HG03378 (cell line): Measurements from ENCODE around the gene CYP4A22.
"Not testable (repeated sequence)": the region's sequence is repeated elsewhere in the genome, so short reads cannot be mapped to it uniquely, and the experiment has no call there.

Source experiments
- ATAC-seq: cut with Tn5 transposase; IDR thresholded peaks from one replicate; pipeline ENCODE4 v1.9.1; 2021; ENCODE audit warnings: mild to moderate bottlenecking, moderate library complexity; ENCODE audit not compliant: unreplicated experiment

CYP4A22 gene

DNA sequence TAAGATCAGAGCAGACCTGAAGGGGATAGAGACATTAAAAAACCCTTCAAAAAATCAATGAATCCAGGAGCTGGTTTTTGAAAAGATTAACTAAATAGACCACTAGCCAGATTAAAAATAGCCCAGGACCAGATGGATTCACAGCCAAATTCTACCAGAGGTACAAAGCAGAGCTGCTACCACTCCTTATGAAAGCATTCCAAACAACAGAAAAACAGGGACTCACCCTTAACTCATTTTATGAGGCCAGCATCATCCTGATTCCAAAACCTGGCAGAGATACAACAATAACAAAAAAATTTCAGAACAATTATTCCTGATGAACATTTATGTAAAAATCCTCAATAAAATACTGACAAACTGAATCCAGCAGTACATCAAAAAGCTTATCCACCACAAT lies 19.2 kb downstream of the CYP4A22 start:
- ATAC-seq = not testable (repeated sequence)

DNA sequence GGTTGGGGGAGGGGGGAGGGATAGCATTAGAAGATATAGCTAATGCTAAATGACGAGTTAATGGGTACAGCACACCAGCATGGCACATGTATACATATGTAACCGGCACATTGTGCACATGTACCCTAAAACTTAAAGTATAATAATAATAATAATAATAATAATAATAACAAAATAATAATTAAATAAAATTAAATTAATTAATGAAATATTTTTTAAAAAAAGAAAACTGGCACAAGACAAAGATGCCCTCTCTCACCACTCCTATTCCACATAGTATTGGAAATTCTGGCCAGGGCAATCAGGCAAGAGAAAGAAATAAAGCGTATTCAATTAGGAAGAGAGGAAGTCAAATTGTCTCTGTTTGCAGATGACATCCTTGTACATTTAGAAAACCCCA lies 20.7 kb downstream of the CYP4A22 start:
- not testable (repeated sequence) for ATAC-seq

DNA sequence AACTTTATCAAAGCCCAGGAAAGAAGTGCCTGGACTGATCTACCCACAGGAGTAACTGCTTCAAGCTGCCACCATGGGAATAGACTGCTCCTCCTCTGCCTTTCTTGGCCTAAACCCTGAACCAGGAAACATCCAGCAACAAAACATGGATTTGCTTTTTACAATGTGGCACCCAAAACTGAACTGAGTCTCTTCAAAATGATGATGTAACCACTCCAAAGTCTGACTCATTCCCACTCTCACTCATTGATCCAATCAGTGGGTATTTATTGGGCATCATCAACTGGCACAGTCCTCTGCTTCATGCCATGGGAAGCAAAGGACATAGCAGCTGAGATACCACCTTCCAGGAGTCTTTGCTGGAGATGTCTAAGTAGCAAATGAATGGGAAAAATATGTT lies 23.5 kb downstream of the CYP4A22 start:
- ATAC-seq = no peak

DNA sequence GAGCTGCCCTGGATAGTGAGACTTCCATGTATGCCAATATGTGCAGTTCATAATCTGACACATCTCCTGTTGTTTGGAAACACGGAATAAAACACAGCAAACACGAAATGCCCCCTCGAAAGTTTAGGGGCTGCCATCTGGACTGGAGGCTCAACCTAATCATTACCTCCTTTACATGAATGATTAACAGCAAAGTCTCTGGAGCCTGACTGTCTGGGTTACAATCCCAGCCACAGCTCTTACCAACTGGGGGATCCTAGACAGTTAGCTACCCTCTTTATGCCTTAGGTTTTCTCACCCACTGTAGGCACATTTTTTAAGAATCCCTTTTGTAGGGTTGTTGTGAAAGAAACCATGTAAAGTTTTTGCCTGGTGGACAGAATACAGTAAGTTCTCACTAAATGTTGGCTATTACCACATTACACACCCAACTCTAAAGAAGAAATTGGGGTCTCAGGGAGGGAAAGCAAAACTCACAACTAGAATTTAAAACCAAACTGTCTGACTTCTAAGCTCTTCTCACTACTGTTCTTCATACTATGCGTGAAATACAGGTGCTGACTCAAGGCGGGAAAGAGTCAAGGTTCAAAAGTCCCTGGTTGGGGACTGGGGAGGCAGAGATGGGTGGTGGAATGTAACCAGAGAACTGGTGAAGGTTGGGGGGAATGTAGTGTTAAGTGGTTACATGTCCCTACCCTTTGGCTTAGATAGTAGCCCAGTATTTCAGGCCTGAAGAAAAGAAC lies 24.2 kb downstream of the CYP4A22 start:
- ATAC-seq = no peak

DNA sequence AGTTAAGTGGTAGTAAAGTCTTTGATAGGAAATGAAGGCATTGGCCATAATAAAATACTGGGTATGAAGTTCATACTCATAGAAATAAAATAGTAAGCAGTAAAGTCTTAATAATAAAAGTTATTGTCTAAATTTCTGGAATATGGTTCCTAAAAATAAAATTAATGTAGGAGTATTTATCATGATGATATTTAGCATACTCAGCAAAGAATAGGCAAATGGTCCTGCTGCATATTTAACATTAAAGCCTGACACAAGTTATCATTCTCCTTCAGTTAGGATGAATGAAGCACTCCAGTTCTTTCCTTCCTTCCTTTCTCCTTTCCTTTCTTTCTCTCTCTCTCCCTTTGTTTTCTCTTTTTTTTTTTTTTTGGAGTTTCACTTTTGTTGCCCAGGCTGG lies 27.3 kb downstream of the CYP4A22 start:
- no peak for ATAC-seq

DNA sequence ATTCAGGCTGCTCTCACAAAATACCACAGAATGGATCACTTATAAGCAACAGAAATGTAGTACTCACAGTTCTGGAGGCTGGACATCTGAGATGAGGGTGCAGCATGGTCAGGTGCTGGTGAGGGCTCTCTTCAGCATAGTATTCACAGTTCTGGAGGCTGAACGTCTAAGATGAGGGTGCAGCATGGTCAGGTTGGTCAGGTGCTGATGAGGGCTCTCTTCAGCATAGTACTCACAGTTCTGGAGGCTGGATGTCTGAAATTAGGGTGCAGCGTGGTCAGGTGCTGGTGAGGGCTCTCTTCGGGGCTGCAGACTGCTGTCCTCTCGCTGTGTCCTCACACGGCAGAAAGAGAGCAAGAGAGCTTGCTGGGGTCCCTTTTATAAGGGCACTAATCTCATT lies 35.5 kb downstream of the CYP4A22 start:
- no peak for ATAC-seq

DNA sequence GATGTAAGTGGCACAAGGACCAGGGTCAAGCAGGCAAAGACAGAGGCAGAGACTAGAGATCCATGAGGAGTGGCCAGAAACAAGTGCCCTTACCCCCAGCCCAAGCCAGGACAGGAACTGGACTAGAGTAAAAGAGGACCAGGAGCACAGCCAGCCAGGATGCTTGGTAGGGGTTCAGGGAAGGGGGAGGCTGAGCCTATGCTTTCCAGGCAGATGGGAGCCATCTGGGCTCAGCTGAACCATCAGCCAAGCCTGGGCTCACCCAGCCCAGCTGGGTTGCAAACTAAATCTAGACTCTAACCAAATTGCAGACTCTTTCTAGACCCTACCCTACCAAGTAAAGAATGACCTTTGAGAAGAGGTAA lies 37.4 kb downstream of the CYP4A22 start:
- no peak for ATAC-seq

DNA sequence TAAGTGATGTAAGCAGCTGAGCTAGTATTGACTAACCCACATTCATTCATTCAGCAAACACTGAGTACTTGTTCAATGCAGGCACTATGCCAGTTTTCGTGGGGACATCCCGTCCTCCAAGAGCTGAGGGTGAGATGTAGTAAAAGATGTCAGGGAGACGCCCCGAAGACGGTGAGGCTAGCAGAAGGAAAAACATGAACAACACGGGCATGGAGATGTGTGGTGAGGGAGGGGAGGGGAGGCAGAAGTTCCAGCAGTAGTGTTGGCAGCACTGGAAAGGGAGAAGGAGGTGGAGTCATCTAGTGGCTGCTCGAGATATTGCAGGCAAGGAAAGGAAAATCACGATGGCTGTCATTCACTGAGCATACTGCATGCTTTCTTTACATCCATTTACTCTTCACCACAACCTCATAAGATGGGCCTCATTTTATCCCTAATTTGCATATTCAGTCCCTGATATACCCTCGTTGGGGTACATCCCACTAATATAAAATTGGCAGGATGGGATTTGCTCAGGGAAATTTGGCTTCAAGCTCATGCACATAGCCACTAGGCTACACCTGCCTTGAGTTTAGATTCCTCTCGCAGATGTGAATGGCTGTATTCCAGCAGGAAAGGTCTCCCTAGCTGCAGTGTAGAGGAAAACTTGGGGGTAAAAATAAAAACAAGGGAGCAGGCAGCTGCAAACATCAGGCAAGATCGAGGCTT lies 38.1 kb downstream of the CYP4A22 start:
- no peak for ATAC-seq

DNA sequence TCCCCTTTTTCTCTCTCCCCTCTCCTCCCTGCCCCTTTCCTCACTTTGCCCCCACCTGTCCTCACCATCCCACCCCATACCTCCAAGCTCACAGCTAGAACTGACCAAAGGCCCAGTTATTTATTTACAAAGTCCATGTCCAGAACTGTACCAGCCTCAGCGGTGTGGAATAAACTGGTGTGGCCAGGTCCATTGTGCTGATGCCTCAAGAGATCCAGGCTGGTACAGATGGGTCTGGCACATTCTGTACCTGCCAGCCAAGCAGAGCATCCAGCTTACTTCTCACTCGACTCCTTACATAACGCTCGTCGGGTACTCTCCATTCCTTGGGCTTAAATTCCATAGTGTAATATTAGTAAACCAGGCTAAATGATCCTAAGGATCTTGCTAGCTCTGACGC lies 40.8 kb downstream of the CYP4A22 start:
- ATAC-seq = no peak

DNA sequence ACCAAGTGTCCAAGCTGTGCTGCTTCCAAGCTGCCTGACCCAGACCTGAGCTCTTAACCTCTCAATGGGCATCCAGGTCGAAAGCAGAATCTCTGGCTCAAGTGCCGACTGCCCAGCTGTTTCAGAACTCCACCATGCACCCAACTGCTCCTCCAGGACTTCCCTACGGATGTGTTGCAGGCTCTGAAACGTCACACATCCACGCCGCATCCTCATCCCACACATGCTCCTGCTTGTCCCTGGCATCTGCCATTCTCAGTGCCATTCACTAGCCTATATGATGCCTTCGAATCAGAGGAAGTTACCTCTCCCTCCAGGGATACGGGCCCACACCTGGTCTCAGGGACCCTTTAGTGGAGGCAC lies 41.4 kb downstream of the CYP4A22 start:
- ATAC-seq = no peak

DNA sequence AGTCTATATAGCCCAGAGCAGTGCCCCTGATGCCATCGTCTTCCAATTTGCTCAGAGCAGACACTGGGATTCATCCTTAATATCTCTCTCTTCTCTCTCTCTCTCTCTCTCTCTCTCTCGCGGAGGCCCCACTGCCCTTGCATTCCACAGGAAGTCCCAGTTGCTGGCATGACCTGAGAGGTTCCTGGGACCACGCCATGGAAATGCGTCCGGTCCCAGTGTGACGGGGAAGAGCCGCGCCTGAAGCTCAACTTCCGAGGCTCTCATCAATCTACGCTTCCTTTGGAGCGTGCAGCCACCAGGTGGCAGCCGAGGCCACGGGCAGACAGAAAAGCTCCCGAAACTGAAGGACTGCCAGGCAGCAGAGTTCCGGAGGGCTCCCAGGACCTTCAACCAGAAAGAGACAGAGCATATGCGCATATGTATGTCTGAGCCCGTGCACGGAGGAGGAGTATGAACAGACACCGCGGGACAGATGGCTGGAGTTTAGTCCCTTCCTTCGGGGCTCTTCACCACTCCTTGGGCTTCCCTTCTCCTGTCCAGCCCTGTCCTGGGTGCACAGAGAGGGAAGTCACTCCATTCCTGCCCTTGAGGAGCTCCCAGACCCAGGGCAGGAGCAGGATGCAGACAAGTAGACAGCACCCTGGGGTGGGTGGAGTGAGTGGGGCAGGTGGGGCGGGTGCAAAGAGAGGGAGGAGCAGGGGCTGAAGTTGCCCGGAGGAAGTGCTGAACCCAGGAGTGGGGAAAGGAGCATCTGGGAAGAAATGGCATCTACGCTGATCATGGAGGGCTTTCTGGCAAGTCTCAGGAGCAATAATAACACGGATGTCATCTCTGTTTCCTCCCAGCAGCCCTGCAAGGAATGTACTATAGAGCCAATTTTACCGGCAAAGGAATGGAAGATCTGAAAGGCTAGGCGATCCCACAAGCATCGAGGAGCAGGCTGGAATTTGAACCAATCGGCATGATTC lies 42.1 kb downstream of the CYP4A22 start:
- peak; percentile 81 for ATAC-seq

DNA sequence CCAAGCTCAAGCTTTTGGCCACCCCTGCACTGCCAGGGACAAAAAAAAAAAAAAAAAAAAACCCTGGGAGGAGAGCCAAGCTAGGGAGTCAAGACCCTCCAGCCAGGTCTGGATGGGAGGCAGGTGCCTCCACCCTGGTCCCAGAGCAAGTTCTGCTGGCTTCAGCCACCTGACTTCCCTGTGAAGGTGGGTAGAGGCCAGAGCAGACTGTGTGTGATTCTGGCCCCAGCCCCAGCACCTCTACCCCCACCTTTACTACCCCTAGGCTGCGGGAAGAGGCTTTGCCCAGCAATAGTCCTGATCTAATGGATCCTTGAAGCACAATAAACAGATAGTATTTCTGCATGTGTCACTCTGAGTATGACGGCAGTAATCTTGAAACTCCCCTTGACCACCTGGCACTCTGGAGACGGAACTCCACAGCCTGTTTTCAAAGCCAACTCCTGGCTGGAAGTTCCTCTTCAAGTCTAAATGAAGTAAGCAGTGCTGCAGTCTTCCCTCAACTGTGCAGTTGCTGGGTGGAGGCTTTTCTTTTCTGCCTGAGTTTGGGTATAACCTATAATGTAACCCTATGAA lies 42.8 kb downstream of the CYP4A22 start:
- no peak for ATAC-seq

DNA sequence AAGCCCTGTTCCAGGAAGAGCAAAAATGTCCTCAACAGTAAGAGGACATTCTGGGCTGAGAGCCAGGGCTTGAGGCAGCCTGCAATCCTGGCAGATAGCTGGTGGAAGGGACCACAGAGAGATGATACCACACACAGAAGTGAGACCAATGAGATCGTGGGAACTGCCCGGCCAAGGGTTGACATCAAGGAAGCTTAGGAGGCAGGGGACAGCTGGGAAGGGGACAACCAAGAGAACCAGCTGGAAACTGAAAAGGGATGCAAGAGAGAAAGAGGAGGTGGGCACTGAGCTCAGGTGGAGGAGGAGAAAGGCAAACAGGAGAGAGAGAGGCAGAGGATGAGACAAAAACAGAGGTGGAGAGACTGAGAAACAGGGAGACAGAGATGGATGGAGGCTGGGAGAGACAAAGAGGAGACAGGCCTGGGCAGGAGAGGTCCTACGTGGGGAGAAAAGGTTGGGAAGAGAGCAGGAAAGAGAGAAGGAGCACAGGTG lies 43.4 kb downstream of the CYP4A22 start:
- no peak for ATAC-seq

DNA sequence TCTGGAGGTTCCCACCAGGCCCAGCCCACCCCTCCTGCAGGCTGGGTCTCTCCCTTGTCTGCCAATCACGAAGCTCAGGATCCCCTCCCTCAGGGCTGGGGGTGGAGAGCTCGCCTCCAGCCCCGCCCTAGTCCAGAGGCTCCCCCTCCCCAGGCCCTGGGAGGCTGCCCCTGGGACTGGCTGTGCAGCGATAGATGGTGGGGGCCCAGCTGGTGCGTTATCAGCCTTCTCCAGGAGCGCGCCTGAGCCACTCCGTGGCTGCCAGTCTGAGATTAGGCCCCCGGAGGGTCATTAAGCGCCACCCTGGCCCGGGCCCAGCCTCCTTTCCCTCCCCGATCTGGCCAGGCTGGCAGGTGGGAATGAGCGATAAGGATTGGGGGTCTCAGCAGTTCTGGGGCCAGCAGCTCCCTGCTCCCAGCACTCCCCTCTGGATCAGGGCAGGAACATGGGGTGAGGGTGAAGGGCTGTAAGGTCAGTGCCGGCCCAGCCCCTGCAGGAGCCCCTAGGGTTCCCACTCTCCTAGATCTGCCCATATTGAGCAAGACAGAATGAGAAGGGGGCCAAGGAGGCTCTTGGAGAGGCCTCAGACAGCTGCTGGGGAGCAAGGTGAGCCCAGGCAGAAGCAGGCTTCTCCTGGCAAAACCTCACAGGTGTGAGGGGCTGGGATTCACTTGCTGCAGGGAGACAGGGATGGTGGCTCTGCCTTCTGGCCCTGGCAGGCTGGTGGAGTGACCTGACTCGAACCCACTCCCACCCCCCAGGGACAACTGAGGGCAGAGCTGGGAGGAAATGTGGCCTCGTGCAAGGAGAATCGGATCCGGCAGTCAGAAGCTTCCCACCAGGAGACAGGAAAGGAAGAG lies 44.1 kb downstream of the CYP4A22 start:
- no peak for ATAC-seq

DNA sequence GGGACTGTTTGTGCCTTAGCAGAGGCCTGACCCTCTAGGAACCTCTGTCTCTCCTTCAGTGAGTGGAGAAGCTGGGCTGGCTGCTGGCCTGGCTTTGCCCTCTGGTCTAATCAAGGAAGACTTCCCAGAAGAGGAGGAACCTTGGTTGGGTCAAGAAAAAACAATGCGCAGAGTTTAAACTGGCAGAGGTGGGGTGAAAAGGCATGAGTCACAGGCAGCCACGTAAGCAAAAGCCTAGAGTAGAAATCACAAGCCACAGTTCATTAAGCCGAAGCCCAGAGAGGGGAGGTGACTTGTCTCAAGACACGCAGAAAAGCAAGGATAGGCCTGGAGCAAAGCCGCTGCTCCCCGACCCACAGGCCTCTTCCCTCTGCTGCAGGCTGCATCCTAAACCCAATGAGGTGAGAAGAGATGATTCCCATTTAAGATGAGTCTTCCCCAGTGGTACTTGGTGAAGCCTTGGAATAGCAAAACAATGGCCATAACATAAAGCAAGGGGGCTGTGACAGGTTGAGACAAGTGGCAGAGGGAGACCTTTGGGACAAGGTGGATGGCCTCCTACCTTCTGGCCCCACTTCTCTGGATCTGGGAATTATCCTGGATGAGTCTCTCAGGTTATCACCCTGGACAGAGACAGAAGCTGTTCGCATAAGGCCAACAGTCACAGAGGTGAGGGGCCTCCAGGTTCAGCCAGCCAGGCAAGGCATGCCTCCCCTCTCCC lies 44.9 kb downstream of the CYP4A22 start:
- ATAC-seq = no peak

DNA sequence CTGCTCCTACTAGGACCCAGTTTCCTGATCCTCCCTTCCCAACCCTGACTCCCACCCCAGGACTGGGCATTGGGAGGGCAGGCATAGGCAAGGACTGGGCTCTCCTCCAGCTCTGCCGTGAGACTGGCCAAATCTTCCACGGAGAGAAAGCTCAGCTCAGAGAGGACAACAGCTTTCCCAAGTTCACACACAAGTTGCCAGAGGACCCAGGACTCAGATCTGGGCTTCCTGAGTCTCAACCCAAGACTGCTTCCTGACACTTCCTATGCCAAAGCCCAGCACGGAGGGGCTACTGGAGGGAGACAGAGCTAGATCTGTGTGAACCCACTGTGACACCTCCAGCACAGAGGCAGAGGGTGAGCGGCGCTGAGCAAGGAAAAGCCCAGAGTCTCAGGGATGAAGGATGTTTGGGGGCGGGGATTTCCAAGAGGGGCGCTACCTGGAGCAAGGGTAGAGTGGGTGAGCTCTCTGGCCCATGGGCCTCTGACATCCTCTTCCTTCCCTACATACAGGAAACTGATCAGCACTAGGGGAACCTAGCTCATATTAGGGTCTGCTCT lies 45.5 kb downstream of the CYP4A22 start:
- no peak for ATAC-seq

DNA sequence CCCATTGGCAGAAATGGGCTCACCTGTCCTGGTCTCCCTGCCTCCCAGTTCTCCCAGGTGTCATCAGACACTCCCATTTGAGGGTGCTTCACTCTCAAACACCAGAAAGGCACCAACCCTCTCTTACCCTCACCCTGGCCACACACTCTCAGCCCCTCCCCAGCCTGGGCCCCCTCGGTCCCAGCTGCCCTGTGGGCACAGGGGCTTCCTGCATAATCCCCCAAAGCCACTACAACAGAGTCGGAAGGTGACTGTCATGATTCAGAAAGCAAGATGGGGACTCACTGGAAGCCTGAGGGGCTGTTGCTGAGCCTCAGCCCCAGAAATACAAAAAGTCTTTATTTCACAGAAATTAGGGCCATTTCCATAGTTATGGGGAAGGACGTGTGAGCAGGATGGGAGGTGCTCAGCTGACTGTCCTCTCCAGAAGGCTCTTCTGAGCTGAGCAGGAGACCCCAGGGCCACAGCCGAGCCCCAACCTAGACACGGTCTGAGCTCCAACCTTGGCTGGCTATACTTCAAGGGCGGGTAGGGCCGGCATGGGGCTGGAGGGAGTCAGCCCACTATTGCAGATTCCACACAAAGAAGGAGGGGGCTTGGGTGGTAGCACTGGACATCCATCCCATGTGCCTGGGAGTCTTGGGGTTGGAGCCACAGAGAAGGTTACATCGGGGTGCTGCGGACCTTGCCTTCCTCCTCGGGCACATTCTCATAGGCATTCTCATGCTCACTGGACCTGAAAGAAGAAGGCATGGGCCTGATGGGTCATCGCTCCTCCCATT lies 46.3 kb downstream of the CYP4A22 start:
- no peak for ATAC-seq

DNA sequence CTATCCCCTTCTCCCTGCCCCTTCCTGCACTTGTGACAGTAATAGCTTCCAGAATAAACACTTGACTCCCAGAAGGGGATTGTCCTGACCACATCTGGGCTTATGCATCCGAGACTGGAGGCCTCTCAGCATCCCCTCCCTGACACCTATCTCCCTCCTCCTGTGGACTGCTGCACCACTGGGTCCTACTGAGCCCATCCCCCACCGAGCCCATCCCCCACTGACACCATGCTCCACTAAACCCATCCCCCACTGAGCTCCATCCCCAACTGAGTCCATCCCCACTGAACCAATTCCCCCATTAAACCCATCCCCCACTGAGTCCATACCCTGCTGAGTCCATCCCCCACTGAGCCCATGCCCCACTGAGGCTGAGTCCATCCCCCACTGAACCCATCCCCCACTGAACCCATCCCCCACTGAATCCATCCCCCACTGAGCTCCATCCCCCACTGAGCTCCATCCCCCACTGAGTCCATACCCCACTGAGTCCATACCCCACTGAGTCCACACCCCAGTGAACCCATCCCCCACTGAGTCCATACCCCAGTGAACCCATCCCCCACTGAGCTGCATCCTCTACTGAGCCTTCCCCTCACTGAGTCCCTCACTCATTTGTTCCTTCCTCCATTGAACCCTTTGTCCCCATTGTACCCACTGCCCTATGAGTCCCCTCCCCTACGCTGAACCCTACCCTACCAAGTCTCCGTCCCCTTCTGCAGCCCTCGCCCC lies 47.0 kb downstream of the CYP4A22 start:
- ATAC-seq = no peak
